Liver (tissue), 3 donors: ENCODE results near the gene STOX1.

Experiments used
- ATF3 ChIP-seq: IDR thresholded peaks from 2 replicates; pipeline ENCODE4 v1.6.1; 2016; ENCODE audit warnings: antibody characterized with exemption
- CTCF ChIP-seq: fragments of 150-350 bp; IDR thresholded peaks from 2 replicates; pipeline ENCODE4 v1.5.1; 2017; ENCODE audit warnings: improper control_type of control experiment, low read depth, low read length; ENCODE audit not compliant: missing input control
- EGR1 ChIP-seq, 2 donors: IDR thresholded peaks; 2 replicates each; pipeline ENCODE4 v1.6.1; 2016 to 2018; ENCODE audit warnings: antibody characterized with exemption in 2 of 2, low read depth in 2 of 2
- GABPA ChIP-seq, 2 donors: IDR thresholded peaks in 1 of 2; conservative IDR thresholded peaks in 1 of 2; 2 replicates each; pipeline ENCODE4 v1.6.1; 2016; ENCODE audit warnings: antibody characterized with exemption in 2 of 2, mild to moderate bottlenecking in 1 of 2, moderate library complexity in 1 of 2
- HNF4A ChIP-seq, 2 donors: conservative IDR thresholded peaks; 2 replicates each; pipeline ENCODE4 v1.6.1; 2016; ENCODE audit warnings: antibody characterized with exemption in 2 of 2, mild to moderate bottlenecking in 2 of 2
- TAF1 ChIP-seq: conservative IDR thresholded peaks from 2 replicates; pipeline ENCODE4 v1.6.1; 2016; ENCODE audit warnings: antibody characterized with exemption, mild to moderate bottlenecking
- TF ChIP-seq, protein P1 (sequence below): IDR thresholded peaks from 2 replicates; pipeline ENCODE4 v1.6.1; 2016; ENCODE audit warnings: antibody characterized with exemption
- TF ChIP-seq, protein P2 (sequence below): IDR thresholded peaks from 2 replicates; pipeline ENCODE4 v1.6.1; 2016; ENCODE audit warnings: antibody characterized with exemption, mild to moderate bottlenecking
- donor health status: healthy.
- donor health status: healthy.

DNA sequence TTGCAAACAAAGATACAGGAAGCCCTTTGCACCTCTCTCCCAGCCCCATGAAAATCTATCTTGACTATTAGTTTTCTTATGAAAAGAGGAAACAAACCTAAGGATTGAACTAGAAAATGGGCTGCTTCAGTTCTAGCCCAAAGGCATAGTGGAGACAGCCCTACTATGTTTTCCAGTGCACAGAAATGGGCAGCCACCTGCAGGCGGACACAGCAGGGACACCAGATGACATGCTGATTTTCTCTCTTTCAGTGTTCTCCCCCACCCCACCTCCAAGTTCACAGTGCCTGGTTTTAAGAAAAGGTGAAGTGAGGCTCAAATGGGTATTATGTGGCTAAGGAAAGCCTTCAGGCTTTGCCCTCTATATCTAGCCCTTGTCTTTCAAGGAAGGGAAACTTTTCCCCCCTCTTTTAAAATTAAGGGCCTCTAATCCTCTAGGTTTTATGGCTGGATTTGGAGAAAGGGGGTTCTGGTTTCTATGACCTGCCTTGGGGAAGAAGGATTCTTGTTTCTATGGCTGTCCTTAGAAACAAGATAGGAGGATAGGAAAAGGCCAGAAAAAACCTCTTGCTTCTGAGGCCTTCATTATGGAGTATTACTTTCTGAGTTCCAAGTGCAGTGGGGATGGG is 50.3 kb downstream of the STOX1 start:
- TF ChIP-seq CTCF (no peak), TAF1 (no peak), GABPA (IDR thresholded peaks at IDR 0.05 in 1 of 2, conservative IDR thresholded peaks at IDR 0.05 in 1 of 2) (no peak), HNF4A (conservative IDR thresholded peaks at IDR 0.05) (no peak), ATF3 (no peak), EGR1 (IDR thresholded peaks at IDR 0.05; ENCODE audit: low read depth in 2 of 2) (no peak)
- TF ChIP-seq, protein P1, sequence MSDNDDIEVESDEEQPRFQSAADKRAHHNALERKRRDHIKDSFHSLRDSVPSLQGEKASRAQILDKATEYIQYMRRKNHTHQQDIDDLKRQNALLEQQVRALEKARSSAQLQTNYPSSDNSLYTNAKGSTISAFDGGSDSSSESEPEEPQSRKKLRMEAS: no peak
- TF ChIP-seq, protein P2, sequence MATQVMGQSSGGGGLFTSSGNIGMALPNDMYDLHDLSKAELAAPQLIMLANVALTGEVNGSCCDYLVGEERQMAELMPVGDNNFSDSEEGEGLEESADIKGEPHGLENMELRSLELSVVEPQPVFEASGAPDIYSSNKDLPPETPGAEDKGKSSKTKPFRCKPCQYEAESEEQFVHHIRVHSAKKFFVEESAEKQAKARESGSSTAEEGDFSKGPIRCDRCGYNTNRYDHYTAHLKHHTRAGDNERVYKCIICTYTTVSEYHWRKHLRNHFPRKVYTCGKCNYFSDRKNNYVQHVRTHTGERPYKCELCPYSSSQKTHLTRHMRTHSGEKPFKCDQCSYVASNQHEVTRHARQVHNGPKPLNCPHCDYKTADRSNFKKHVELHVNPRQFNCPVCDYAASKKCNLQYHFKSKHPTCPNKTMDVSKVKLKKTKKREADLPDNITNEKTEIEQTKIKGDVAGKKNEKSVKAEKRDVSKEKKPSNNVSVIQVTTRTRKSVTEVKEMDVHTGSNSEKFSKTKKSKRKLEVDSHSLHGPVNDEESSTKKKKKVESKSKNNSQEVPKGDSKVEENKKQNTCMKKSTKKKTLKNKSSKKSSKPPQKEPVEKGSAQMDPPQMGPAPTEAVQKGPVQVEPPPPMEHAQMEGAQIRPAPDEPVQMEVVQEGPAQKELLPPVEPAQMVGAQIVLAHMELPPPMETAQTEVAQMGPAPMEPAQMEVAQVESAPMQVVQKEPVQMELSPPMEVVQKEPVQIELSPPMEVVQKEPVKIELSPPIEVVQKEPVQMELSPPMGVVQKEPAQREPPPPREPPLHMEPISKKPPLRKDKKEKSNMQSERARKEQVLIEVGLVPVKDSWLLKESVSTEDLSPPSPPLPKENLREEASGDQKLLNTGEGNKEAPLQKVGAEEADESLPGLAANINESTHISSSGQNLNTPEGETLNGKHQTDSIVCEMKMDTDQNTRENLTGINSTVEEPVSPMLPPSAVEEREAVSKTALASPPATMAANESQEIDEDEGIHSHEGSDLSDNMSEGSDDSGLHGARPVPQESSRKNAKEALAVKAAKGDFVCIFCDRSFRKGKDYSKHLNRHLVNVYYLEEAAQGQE: no peak
